Activated CD8-positive, alpha-beta T cell treated with anti-CD3 and anti-CD28 coated beads, Interleukin-2, amount 10 ng/mL, durations not matched to agents 7 days and 5 days (primary cell): ENCODE measurements around the gene INSC. TPM values are rescaled to one million over a fixed set of nuclear protein-coding genes. Genes with fewer than 3 reads are reported as not detected.

Source experiments
- ATAC-seq: fragments of 150-1000 bp; cut with Tn5 transposase; one replicate; pipeline ENCODE4 v1.10.0; 2021; ENCODE audit warnings: moderate library complexity
- CTCF ChIA-PET: fragments of 350-600 bp; sonication (Branson Sonifier 250); formaldehyde crosslinking; loops from one replicate; lab custom pipeline; 2021; ENCODE audit warnings: antibody characterized with exemption; lab: Charles Lee
- POLR2A ChIA-PET: fragments of 350-600 bp; sonication (Branson Sonifier 250); formaldehyde crosslinking; loops from one replicate; lab custom pipeline; 2021; ENCODE audit warnings: antibody characterized with exemption; lab: Charles Lee
- DNase-seq: peaks from one replicate; pipeline ENCODE4 v3.0.0-alpha.2; 2020
- H3K27ac Mint-ChIP-seq: one replicate; pipeline ENCODE4 v1.8.0; 2021; ENCODE audit warnings: mild to moderate bottlenecking, mixed read lengths
- H3K27me3 Mint-ChIP-seq: one replicate; pipeline ENCODE4 v1.8.0; 2021; ENCODE audit warnings: low read depth, mixed read lengths
- H3K36me3 Mint-ChIP-seq: one replicate; pipeline ENCODE4 v1.8.0; 2021; ENCODE audit warnings: low read depth, mixed read lengths
- H3K4me1 Mint-ChIP-seq: one replicate; pipeline ENCODE4 v1.8.0; 2021; ENCODE audit warnings: low read depth, mixed read lengths
- H3K4me3 Mint-ChIP-seq: one replicate; pipeline ENCODE4 v1.8.0; 2021; ENCODE audit warnings: mild to moderate bottlenecking, mixed read lengths
- H3K9me3 Mint-ChIP-seq: one replicate; pipeline ENCODE4 v1.8.0; 2022; ENCODE audit warnings: mixed read lengths; ENCODE audit not compliant: insufficient read depth
- total RNA-seq, 2 experiments: library from RNA; stranded (reverse); gene quantifications; one replicate each; pipeline ENCODE4 v1.2.3, GENCODE V29; 2021

The INSC gene
- total RNA-seq, 2 experiments from 2014 or later: 0.13 to 0.34 TPM

DNA sequence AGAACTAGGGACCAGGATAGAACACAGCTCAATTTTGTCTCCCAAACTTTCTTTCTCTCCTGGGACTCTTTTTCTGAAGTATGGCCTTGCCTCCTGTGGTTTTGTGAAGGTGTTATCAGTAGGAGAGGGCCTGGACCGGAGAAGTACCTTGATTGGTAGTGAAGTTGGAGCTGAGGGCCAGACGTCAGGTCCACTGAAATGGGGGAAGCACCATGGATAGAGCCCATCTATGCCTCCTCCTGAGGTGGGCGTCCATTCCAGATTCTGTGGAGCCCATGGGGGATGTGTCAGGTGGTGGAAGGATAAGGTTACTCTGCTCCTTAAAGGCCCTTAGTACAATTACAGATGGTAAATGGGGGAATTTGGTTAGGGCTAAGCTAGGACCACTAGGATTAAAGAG is 109.7 kb downstream of the INSC start:
- ChIA-PET CTCF (interaction anchor here (0.7 to 0.9 kb wide), 2 partner anchors 17 to 316 kb away, joined by 3 read pairs; no protein-coding TSS in a partner anchor), POLR2A (no interaction called here)
- no peaks in the 10 kb centered on the region for H3K9me3 Mint-ChIP-seq
- no peaks in the 10 kb centered on the region for H3K4me1 Mint-ChIP-seq
- no peak overlapping the region for H3K27ac Mint-ChIP-seq
- no peak for DNase-seq
- peaks cover 3% of the 10 kb centered on the region for H3K27me3 Mint-ChIP-seq
- no peak overlapping the region for H3K4me3 Mint-ChIP-seq
- no peak for ATAC-seq
- no peaks in the 10 kb centered on the region for H3K36me3 Mint-ChIP-seq

GRCh38 chr11:15227011-15227410 is 112.3 kb downstream of the INSC start:
- DNase-seq: no peak
- POLR2A ChIA-PET: no interaction called here
- H3K36me3 Mint-ChIP-seq: no peaks in the 10 kb centered on the region
- no peaks in the 10 kb centered on the region for H3K9me3 Mint-ChIP-seq
- ATAC-seq: no peak
- H3K4me1 Mint-ChIP-seq: no peaks in the 10 kb centered on the region
- CTCF ChIA-PET: interaction anchor here (1.0 kb wide), 1 partner anchor 320 kb away, joined by 3 read pairs; no protein-coding TSS in a partner anchor
- H3K27ac Mint-ChIP-seq: no peak overlapping the region
- no peak overlapping the region for H3K4me3 Mint-ChIP-seq
- H3K27me3 Mint-ChIP-seq: peaks cover 3% of the 10 kb centered on the region

GRCh38 chr11:15228331-15228849 is 113.7 kb downstream of the INSC start:
- Mint-ChIP-seq H3K27ac (no peak overlapping the region), H3K27me3 (peaks cover 3% of the 10 kb centered on the region), H3K4me1 (no peaks in the 10 kb centered on the region), H3K4me3 (no peak overlapping the region), H3K36me3 (no peaks in the 10 kb centered on the region), H3K9me3 (no peaks in the 10 kb centered on the region)
- ATAC-seq (no peak), DNase-seq (no peak)
- ChIA-PET CTCF (no interaction called here), POLR2A (no interaction called here)

DNA sequence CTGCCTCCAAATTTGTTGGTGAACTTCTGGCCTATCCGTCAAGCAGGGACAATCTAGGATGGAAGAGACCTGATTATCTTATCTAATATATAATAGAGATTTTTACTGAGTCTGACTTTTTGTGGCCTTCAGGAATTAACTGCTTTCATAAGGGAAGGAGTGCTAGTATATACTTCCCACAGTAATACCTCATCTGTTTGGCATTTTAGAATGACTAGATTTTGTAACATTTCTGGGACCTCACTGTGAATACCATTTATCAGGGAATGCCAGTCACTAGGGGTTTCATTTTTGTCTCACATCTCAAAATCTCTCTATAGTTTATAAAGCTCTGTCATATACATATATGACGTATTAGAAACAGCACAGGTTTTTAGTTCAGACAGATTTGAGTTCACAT is 114.3 kb downstream of the INSC start:
- no peak overlapping the region for H3K4me3 Mint-ChIP-seq
- H3K9me3 Mint-ChIP-seq: no peaks in the 10 kb centered on the region
- DNase-seq: no peak
- no peaks in the 10 kb centered on the region for H3K4me1 Mint-ChIP-seq
- CTCF ChIA-PET: interaction anchor here (0.5 kb wide), 1 partner anchor 25 kb away, joined by 3 read pairs; no protein-coding TSS in a partner anchor
- POLR2A ChIA-PET: interaction anchor here (0.8 kb wide), 1 partner anchor 103 kb away, joined by 3 read pairs; no protein-coding TSS in a partner anchor
- H3K27ac Mint-ChIP-seq: no peak overlapping the region
- peaks cover 6% of the 10 kb centered on the region for H3K27me3 Mint-ChIP-seq
- ATAC-seq: no peak
- no peaks in the 10 kb centered on the region for H3K36me3 Mint-ChIP-seq

- H3K36me3 Mint-ChIP-seq: no peaks in the 10 kb centered on the region
- no peaks in the 10 kb centered on the region for H3K9me3 Mint-ChIP-seq
- DNase-seq (no peak), ATAC-seq (no peak)
- H3K27ac Mint-ChIP-seq: no peak overlapping the region
- POLR2A ChIA-PET: no interaction called here
- CTCF ChIA-PET: no interaction called here
- H3K4me1 Mint-ChIP-seq: no peaks in the 10 kb centered on the region
- H3K4me3 Mint-ChIP-seq: no peak overlapping the region
- H3K27me3 Mint-ChIP-seq: peaks cover 3% of the 10 kb centered on the region
Measured at GRCh38 chr11:15232496-15232895, 117.8 kb downstream of the INSC start.

DNA sequence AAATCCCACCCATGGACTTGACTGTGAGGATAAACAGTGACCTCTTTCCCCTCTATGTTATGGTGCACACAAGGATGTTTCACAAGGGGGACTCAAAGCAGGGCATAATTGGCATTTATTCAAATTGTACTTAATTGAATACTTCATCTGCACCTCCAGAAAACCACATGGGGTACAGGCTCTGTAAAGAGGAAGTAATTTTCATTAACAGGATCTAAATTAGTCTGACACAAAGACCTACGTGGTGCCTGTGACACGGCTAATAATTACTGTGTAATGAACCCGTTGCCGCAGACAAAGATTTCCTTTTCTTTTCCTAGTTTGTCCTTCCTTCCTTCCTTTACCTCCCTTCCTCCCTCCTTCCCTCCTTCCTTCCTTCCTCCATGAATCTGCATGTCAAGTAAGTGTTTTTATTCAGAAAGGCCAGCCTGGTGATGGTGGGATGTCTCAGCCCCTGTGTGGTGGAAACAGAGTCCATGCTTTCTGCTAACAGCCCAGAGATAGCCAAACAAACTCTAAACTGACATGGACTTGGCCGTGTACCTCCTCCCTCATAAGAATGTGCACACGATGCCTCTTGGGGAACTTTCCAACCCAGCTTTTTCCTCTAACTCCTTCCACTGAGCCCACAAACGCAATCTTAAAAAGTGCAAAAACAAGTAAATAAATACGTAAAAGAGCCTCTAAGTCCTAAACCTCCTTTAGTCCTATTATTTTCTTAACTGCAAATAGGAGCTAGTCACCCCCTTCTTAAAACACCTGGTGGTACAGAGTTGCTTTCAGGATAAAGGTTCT is 118.8 kb downstream of the INSC start:
- ATAC-seq (no peak), DNase-seq (no peak)
- Mint-ChIP-seq H3K36me3 (no peaks in the 10 kb centered on the region), H3K27me3 (peaks cover 3% of the 10 kb centered on the region), H3K9me3 (no peaks in the 10 kb centered on the region), H3K4me3 (no peak overlapping the region), H3K27ac (no peak overlapping the region), H3K4me1 (no peaks in the 10 kb centered on the region)
- POLR2A ChIA-PET: no interaction called here
- CTCF ChIA-PET: no interaction called here

DNA sequence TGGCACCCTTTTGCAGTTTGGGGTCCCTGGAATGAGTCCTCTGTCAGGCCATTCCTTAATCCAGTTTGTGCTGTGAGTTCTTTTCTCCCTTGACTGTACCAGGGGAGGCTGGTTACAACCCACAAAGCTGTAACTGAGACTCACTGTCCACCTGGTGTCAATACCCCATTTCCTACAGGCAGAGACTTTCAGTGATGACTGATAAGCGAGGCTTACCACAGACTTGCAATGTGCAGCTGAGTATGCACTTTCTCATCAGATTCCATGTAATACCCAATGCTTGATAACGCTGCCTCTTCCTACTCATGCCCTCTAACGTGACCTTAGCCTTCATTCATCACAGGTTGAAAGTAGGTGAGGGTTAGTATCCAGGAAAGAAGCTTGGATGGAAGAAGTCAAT is 120.1 kb downstream of the INSC start:
- DNase-seq (no peak), ATAC-seq (no peak)
- H3K27ac Mint-ChIP-seq: no peak overlapping the region
- no peaks in the 10 kb centered on the region for H3K36me3 Mint-ChIP-seq
- ChIA-PET POLR2A (no interaction called here), CTCF (no interaction called here)
- no peak overlapping the region for H3K4me3 Mint-ChIP-seq
- no peaks in the 10 kb centered on the region for H3K9me3 Mint-ChIP-seq
- H3K27me3 Mint-ChIP-seq: peaks cover 3% of the 10 kb centered on the region
- H3K4me1 Mint-ChIP-seq: no peaks in the 10 kb centered on the region

- H3K27me3 Mint-ChIP-seq: peaks cover 3% of the 10 kb centered on the region
- POLR2A ChIA-PET: no interaction called here
- CTCF ChIA-PET: no interaction called here
- H3K4me1 Mint-ChIP-seq: no peaks in the 10 kb centered on the region
- H3K9me3 Mint-ChIP-seq: no peaks in the 10 kb centered on the region
- ATAC-seq: no peak
- no peak overlapping the region for H3K27ac Mint-ChIP-seq
- no peaks in the 10 kb centered on the region for H3K36me3 Mint-ChIP-seq
- H3K4me3 Mint-ChIP-seq: no peak overlapping the region
- DNase-seq: no peak
Measured at GRCh38 chr11:15236559-15236958, 121.8 kb downstream of the INSC start.

DNA sequence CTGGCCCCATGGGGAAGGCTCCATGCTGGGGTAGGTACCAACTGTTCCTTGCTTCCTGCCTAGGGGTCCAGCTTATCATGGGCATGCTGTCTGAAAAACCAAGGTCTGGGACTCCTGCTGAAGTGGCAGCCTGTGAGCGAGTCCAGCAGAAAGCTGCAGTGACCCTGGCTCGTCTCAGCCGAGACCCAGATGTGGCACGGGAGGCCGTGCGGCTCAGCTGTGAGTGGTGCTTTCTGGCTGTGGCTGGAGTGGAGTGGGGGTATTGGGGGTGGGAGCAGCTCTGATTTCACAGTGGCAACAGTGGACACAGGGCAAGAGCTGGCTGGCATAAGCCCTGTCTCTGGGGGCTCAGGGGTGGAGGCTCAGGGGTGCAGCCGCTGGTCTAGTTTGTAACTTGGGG is 124.1 kb downstream of the INSC start:
- CTCF ChIA-PET: no interaction called here
- no peak for DNase-seq
- no peaks in the 10 kb centered on the region for H3K9me3 Mint-ChIP-seq
- POLR2A ChIA-PET: no interaction called here
- H3K4me3 Mint-ChIP-seq: no peak overlapping the region
- ATAC-seq: no peak
- no peaks in the 10 kb centered on the region for H3K4me1 Mint-ChIP-seq
- H3K36me3 Mint-ChIP-seq: no peaks in the 10 kb centered on the region
- no peaks in the 10 kb centered on the region for H3K27me3 Mint-ChIP-seq
- H3K27ac Mint-ChIP-seq: no peak overlapping the region

- POLR2A ChIA-PET: no interaction called here
- no peak for ATAC-seq
Measured at GRCh38 chr11:15248749-15249148, 134.0 kb downstream of the INSC start.

GRCh38 chr11:15258433-15259165 is 143.9 kb downstream of the INSC start:
- no peak overlapping the region for H3K4me3 Mint-ChIP-seq
- ATAC-seq: no peak
- ChIA-PET POLR2A (no interaction called here), CTCF (no interaction called here)
- no peaks in the 10 kb centered on the region for H3K9me3 Mint-ChIP-seq
- no peaks in the 10 kb centered on the region for H3K36me3 Mint-ChIP-seq
- no peak overlapping the region for H3K27ac Mint-ChIP-seq
- peaks cover 3% of the 10 kb centered on the region for H3K27me3 Mint-ChIP-seq
- DNase-seq: no peak
- no peaks in the 10 kb centered on the region for H3K4me1 Mint-ChIP-seq

More at GRCh38 chr11:15248749-15249148, 134.0 kb downstream of the INSC start:
- Mint-ChIP-seq H3K4me3 (no peak overlapping the region), H3K9me3 (no peaks in the 10 kb centered on the region), H3K27me3 (peaks cover 10% of the 10 kb centered on the region), H3K4me1 (no peaks in the 10 kb centered on the region), H3K27ac (no peak overlapping the region), H3K36me3 (no peaks in the 10 kb centered on the region)
- DNase-seq: no peak
- CTCF ChIA-PET: no interaction called here

GRCh38 chr11:15266999-15267398 is 152.3 kb downstream of the INSC start:
- POLR2A ChIA-PET: no interaction called here
- Mint-ChIP-seq H3K27ac (no peak overlapping the region), H3K4me3 (no peak overlapping the region), H3K36me3 (no peaks in the 10 kb centered on the region), H3K4me1 (no peaks in the 10 kb centered on the region), H3K27me3 (no peaks in the 10 kb centered on the region), H3K9me3 (no peaks in the 10 kb centered on the region)
- CTCF ChIA-PET: no interaction called here
- ATAC-seq (no peak), DNase-seq (no peak)
